ENCODE results near the gene JCHAIN.

- TF ChIP-seq CTCF (CRISPR knock-in tag; IDR thresholded peaks at IDR 0.05) (no peak), MYC (CRISPR knock-in tag; IDR thresholded peaks at IDR 0.05; ENCODE audit: borderline replicate concordance) (no peak), ZNF580 (CRISPR knock-in tag; IDR thresholded peaks at IDR 0.05; ENCODE audit: borderline replicate concordance, low read depth) (no peak), PHB2 (IDR thresholded peaks at IDR 0.05; ENCODE audit: partially characterized antibody) (no peak), ZBTB40 (IDR thresholded peaks at IDR 0.05) (no peak), ZBTB40 (CRISPR knock-in tag; IDR thresholded peaks at IDR 0.05) (no peak)
Measured at GRCh38 chr4:70691661-70692060, 25.4 kb upstream of the JCHAIN start.
